A204.1 (cell line): ENCODE data around the gene IFNGR2.
A peak's percentile ranks its signal among the peaks of the same experiment; 100 is the strongest.
"Not testable (repeated sequence)": the region's sequence is repeated elsewhere in the genome, so short reads cannot be mapped to it uniquely, and the experiment has no call there.

Experiments
- FAIRE-seq: peaks from 2 replicates; lab custom pipeline; 2012; peaks lifted over from hg19 to GRCh38; lab: Jason Lieb, UNC

The IFNGR2 gene

DNA sequence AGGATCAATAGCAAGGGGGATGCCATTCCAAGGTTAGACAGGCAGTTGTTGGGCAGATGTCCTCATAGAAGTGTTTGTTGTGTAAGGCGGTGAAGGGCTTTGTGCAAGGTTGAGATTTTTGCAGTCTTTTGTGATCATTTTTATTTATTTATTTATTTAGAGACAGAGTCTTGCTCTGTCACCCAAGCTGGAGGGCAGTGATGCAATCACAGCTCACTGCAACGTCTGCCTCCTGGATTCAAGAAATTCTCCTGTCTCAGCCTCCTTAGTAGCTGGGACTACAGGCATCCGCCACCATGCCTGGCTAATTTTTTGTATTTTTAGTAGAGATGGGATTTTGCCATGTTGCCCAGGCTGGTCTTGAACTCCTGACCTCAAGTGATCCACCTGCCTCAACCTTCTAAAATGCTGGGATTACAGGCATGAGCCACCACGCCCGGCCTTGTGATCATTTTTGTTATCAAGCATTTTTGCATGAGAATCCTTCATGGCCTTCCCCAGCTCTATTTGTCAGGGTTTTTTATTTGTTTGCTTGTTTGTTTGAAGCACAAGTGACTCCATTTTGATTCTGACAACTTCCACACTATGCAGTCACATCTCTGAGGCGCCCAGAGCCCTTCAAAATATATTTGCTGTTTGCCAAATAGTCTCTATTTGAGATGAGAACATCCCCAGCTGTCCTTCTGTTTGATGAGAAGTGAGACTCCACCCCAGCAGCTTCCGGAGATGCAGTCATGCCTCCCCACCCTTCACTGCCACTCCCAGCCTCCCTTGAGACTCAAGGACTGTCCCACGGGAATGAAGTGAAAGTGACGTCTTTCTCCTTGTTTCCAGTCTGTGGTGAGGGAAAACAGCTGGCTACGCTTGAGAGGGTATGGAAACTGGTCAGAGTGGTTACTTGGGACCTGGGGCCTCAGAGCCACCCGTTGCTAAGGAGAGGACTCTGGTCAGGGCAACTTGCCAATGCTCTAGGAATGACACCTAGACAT is 38.6 kb downstream of the IFNGR2 start:
- FAIRE-seq = no peak

DNA sequence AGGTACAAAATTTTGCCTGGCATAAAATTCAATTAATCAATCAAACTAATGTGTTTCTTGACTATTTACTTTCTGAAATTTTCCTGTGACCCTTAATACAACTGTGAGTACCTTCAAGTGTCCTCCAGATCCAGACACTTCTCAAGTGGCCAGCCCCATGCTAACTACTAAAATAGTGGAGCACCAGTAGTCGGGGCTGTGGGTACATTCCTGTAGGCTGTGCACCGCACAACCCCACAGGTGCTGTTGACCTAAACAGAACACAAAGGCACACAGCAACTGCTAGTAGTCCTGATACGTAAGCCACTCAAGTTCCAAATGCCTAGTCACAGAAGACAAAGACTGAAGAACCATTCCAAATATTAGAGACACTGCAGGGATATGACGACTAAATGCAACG is 40.0 kb downstream of the IFNGR2 start:
- FAIRE-seq = no peak

DNA sequence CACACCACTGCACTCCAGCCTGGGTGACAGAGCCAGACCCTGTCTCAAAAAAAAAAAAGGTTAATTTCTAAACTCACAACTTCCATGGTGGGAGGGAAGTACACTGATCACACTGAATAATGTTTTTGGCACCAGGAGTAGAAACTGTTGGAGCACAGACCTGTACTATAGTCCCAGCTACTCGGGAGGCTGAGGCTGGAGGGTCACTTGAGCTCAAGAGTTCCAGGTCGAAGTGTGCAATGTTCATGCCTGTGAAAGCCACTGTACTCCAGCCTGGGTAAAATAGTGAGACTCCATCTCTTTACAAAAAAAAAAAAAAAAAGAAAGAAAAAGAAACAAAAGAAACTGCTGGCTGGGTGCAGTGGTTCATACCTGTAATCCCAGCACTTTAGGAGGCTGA is 41.3 kb downstream of the IFNGR2 start:
- no peak for FAIRE-seq

DNA sequence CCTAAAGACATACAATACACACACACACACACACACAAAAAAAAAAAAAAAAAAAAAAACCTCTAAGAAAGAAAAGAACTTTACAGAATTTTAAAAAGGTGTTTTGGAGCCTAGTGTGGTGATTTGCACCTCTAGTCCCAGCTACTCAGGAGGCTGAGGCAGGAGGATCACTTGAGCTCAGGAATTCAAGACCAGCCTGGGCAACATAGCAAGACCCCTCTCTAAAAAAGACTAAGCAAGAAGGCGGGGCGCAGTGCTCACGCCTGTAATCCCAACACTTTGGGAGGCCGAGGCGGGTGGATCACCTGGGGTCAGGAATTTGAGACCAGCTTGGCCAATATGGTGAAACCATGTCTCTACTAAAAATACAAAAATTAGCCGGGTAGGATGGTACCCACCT is 43.4 kb downstream of the IFNGR2 start:
- not testable (repeated sequence) for FAIRE-seq

DNA sequence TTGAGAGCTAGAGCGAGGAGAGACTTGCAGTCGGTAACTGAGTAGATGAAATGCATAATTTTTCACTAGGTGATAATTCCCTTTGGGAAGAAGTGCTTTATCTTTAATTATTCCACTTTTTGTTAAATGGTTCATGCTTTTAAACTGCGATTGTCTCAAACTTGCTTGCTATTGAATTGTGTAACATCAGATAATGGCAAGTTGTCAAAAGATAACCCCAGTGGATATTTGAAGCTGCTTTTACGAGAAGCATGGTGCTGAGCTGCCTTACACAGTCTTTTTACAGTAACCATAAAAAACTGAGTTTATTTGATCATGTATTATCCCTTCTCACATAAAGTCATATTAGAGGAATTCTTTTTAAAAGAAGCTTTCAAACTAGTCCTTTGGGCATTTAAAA is 46.4 kb downstream of the IFNGR2 start:
- no peak for FAIRE-seq

DNA sequence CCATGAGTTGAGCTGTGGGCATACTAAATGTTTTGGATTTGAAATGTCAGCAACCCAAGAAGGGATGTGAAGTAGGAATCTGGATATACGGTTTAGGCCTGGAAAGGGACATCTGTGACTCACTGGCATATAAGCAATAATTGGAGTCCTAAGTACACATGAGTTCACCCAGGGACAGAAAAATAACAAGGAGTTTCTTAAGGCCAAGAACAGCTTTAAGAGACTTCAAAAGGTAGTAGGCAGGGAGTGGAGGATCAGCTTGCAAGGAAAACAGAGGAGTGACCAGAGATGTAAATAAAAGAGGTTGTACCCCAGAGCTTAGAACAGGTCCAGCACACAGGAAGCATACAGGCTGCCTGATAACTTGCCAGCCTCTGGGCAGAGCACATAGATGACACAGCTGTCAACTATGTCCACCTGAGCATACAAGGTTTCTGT is 48.4 kb downstream of the IFNGR2 start:
- no peak for FAIRE-seq

DNA sequence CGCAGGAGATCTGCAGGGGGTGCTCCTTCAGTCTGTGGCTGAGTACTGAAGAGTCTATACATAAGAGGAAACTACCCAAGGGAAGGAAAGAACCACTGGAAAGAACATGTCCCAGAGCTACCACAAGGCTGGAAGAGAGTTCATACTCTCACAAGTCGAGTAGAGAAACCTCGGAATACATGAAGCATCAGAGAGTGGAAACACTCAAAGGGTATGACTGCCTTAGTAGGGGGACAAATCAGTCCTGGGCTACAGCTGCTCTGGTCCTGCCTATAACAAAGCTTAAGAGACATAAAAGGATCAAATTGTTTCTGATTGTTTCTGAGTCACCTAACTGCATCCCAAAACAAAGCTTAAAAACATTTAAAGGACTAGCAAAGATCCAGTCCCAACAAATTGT is 49.1 kb downstream of the IFNGR2 start:
- no peak for FAIRE-seq

DNA sequence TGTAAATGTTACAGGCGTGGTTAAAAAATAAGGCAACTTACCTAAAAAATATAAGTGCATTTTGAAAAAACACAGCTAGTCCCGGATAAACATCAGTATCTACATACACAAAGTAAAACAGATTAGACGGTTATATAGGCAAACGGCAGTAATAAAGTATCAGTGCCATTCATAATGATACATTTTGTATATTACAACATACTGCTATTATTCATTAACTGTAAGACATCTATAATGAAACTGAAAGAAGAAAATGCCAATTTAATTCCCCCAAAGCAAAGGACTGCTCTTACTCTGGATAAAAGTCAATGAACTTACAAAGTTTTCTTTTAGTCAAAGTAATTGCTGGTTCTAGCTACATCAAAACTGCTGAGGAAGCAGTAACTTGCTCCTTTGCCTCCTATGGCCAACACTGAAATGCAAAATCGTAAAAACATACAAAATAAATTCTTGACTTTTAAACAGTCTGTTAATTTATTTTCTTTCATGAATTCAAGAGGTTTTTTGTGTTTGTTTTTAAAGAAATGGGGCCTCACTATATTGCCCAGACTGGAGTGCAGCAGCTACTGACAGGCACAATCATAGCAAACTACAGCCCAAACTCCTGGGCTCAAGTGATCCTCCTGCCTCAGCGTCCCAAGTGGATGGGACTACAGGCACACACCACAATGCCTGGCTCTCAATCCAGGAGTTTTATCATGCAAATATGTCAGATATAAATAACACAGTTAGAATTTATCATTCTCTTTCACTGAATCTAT is 52.7 kb downstream of the IFNGR2 start:
- FAIRE-seq = no peak

DNA sequence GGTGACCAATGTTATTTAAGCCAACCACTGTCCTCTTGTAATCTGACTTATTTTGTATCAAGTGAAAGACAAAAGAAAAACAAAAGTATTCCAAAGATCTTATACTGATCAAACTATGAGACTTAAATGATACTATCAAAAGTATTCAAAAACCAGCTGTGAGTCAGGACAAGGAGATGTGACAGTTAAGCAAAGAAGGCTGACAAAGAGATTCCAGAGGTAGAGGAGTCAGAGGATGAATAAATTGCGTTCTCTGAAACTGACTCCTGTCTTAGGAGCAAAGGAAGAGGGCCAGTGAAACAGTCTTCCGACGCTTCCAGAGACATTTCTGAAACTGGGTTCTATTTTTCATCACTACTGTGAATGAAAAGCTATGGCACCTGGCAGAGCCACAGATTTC is 55.6 kb downstream of the IFNGR2 start:
- FAIRE-seq = no peak

DNA sequence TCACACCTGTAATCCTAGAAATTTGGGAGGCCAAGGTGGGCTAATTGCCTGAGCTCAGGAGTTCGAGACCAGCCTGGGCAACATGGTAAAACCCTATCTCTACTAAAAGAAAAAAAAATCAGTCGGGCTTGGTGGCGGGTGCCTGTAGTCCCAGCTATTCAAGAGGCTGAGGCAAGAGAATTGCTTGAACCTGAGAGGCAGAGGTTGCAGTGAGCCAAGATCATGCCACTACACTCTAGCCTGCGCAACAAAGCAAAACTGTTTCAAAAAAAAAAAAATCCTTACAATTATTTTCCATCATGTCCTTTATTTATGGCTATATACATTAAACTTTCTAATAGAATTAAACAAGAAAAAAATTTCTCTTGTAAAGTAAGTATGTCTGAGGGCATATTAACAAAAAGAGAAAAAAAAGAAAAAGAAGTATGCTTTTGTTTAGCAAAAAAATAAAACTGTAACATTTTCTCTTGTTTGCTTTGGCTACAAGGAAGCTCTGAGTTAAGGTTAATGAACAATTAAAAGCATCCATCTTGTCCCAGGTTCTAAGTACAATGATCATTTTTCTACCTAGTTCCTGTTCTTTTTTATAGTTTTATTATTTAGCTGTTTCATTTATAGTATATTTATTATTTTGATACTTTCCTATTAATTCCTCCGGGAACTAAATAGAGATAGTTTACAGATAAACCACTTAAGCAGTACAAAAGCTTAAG is 58.5 kb downstream of the IFNGR2 start:
- FAIRE-seq = peak; percentile 32

DNA sequence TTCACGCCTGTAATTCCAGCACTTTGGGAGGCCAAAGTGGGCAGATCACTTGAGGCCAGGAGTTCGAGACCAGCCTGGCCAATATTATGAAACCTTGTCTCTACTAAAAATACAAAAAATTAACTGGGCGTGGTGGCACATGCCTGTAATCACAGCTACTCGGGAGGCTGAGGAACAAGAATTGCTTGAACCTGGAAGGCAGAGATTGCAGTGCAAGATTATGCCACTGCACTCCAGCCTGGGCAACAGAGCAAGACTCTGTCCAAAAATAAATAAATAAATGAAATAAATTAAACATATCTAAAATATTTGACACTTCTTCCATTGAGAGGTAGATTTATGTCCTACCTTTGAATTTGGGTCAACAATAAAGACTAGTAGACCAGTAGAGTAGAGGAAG is 66.0 kb downstream of the IFNGR2 start:
- FAIRE-seq = not testable (repeated sequence)

DNA sequence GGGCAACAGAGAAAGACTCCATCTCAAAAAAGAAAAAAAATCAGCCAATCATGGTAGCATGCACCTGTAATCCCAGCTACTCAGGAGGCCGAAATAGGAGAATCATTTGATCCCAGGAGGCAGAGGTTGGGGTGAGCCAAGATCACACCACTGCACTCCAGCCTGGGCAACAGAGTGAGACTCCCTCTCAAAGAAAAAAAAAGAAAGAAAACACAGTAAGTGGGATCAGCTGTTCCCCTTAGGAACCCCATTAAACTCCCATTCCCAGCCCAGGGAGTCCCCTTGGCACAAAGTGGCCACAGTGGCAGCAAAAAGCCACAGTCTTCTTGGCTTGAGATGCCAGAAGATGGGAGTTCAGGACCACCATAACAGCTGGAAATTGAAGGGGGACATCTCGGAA is 67.5 kb downstream of the IFNGR2 start:
- no peak for FAIRE-seq

DNA sequence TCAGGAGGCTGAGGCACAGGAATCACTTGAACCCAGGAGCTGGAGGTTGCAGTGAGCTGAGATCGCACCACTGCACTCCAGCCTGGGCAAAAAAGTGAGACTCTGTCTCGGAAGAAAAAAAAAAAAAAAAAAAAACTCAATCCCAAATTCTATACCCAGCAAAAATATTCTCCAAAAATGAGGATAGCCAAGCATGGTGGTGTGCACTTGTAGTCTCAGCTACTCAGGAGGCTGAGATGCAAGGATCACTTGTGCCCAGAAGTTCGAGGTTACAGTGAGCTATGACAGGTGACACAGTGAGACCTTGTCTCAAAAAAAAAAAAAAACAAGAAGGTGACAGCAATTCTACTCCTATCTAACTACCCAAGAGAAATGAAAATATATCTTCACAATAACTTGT is 70.1 kb downstream of the IFNGR2 start:
- FAIRE-seq = no peak

DNA sequence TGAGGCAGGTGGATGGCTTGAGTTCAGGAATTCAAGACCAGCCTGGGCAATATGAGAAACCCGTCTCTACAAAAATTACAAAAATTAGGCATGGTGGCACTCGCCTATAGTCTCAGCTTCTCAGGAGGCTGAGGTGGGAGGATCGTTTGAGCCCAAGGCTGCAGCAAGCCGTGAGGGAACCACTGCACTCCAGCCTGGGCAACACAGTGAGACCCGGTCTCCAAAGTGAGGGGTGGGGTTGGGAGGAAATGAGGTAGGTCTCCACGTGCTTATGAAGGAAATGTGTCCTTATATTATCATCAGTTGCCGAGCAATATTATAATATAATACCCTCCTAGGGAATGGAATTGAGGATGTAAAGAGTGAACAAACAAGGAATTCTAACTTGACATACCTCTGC is 73.9 kb downstream of the IFNGR2 start:
- no peak for FAIRE-seq

DNA sequence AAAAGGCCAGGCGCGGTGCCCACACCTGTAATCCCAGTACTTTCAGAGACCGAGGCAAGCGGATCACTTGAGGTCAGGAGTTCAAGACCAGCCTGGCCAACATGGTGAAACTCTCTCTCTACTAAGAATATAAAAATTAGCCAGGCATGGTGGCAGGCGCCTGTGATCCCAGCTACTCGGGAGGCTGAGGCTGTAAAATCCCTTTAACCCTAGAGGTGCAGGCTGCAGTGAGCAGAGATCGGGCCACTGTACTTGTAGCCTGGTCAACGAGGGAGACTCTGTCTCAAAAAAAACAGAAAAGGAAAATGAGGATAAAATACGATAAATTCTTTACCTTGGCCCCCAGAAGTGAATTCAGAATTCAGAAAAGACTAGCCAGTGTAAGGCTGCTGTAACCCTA is 75.0 kb downstream of the IFNGR2 start:
- FAIRE-seq = no peak

DNA sequence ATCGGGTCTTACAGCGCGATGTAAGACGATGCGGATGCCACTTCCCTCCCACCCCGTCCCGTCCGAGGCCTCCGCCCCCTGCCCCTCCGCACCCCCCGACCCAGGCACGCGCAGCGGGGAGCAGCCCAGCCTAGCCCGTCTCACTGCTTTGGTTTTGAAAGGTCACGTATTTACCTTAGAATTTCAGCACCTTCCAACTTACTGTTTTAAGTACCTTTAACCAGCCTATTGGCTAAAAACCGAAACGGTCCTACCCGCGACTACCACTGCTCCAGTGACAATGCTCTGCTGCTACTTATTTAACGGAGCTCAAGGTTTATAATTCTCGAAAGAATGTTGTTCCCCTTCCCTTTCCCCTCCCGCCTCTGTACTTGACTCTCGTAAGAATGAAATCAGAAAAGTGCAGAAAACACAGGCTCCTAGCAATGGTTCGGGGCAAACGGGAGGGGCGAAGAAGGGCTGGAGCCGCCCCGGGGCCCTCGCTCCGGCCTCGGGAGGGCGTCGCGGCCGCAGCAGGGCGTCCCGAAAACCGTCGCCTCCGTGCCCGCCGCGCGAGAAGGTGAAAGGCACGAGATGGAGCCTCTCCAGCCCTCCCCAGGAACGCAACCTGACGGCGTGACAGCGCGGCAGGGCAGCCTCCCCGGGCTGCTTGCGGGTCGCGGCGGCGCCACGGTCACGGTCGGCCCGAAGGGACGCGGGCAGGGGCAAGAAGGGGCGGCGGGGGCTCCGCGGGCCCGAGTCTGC is 75.9 kb downstream of the IFNGR2 start:
- no peak for FAIRE-seq

DNA sequence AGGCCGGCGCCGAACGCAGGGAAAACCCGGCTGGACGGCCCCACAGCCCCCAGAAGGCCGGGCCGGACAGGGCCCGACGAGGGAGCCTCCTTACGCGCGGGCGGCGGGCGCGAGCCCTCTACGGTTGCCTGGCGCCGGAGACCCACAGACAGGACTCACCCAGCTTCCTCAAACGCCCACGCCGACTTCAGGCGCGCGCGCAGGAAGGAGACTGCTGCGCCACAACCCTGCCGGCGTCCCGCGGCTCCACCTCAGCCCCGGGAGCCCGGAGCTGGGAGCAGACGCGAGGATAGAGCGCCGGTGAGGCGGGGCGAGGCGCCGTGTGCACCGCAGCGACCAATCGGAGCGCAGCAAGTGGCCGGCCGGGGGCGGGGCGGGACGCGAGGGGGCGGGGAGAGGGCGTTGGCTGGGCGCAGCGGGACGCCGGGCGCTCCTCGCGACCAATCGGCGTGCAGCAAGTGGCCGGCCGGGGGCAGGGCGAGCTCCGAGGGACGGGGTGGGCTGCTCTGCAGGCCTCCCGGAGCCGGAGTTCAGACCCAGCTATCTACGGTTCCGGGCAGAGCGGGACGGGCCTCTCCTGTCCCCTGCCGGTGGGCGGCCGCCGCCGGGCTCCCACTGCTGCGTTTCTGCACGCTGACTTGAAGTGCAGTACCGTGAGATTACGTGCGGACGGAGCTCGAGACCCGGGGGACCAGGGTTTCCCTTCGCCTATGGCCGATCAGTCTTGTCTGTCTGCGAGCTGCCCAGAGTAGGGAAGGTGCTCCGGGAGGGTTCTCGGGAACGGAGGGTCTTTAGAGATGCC is 76.7 kb downstream of the IFNGR2 start, which contains the start of gene TMEM50B:
Gene TMEM50B (minus strand): TSS at position 296 of the 802 bp plus-strand sequence. CDS start 11,089 bp downstream, outside the sequence.
- FAIRE-seq = no peak

DNA sequence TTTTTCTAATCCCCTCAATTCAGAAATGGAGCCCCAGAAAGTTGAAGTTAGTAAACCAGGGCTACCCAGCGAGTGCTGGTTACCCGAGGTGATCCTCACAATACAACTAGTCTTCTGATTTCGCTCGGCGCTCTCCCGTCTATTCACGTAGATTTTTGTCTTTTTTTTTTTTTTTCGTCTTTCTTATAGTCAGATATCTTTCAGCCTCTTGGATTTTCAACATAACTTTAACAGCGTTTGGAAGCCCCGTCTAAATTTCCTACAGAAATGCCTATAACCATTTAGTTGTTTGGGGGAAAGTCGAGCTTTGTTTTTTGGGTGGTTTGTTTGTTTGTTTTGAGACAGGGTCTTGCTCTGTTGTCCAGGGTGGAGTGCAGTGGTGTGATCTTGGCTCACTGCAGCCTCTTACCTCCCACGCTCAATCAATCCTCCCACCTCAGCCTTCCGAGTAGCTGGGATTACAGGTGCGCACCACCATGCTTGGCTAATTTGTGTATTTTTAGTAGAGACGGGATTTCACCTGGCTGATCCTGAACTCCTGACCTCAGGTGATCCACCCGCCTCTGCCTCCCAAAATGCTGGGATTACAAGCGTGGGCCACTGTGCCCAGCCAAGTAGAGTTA is 77.4 kb downstream of the IFNGR2 start:
- no peak for FAIRE-seq

DNA sequence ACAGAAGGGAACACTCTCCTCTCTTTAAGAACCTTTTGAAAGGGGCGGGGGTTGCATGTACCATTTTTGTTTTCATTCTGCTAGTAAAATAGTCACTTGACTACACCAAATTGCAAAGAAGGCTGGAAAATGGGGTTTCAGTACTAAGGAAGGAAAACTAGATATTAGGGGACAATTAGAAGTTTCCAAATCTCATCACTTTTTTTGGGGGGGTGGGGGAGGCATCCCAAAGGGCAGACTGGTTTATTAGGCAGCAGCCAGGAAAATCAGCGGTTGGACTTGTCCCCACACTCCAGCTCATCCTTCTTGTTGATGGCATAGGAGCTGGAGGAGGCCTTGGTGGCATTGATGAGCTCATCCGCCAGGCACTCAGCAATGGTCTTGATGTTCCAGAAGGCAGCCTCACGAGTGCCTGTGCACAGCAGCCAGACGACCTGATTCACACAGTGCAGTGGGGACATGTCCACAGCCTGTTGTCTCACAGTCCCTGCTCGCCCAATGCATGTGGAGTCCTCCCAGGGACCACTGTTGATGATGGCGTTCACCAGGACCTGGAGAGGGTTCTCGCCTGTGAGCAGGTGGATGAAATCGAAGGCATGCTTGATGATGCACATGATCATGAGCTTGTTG is 78.2 kb downstream of the IFNGR2 start:
- FAIRE-seq = no peak
